Neutrophil (primary cell): Measurements from ENCODE around the gene EDA.

Experiments used
- H3K27ac ChIP-seq: fragments of 200-600 bp; sonication (generic); 2 replicates; pipeline ENCODE4 v1.5.1; 2016; ENCODE audit warnings: mild to moderate bottlenecking, moderate library complexity
- H3K27me3 ChIP-seq: fragments of 200-600 bp; sonication (generic); 2 replicates; pipeline ENCODE4 v1.6.0; 2016; ENCODE audit warnings: mild to moderate bottlenecking
- H3K36me3 ChIP-seq: fragments of 200-600 bp; sonication (generic); 2 replicates; pipeline ENCODE4 v1.5.1; 2017
- H3K4me1 ChIP-seq, 2 experiments: fragments of 200-600 bp in 1 of 2; sonication (generic) in 1 of 2; 1 replicate in 1 of 2; 2 replicates in 1 of 2; pipeline versions ENCODE4 v1.5.1 to v1.6.1; 2013 to 2016; ENCODE audit warnings: low read depth in 1 of 2, low read length in 1 of 2, mild to moderate bottlenecking in 1 of 2, moderate library complexity in 1 of 2; ENCODE audit not compliant: control insufficient read depth in 1 of 2, insufficient read depth in 1 of 2
- H3K4me3 ChIP-seq, 2 experiments: fragments of 200-600 bp in 1 of 2; sonication (generic) in 1 of 2; 1 replicate in 1 of 2; 2 replicates in 1 of 2; pipeline ENCODE4 v1.5.1; 2013 to 2016; ENCODE audit warnings: low read depth in 1 of 2, low read length in 1 of 2, mild to moderate bottlenecking in 1 of 2, moderate library complexity in 1 of 2
- H3K9me3 ChIP-seq: fragments of 200-600 bp; sonication (generic); 2 replicates; pipeline ENCODE4 v1.5.1; 2016
- TF ChIP-seq, protein P1 (sequence below): fragments of 200-600 bp; sonication (generic); IDR thresholded peaks from 2 replicates; pipeline ENCODE4 v1.5.1; 2016; ENCODE audit warnings: antibody characterized with exemption

EDA gene

DNA sequence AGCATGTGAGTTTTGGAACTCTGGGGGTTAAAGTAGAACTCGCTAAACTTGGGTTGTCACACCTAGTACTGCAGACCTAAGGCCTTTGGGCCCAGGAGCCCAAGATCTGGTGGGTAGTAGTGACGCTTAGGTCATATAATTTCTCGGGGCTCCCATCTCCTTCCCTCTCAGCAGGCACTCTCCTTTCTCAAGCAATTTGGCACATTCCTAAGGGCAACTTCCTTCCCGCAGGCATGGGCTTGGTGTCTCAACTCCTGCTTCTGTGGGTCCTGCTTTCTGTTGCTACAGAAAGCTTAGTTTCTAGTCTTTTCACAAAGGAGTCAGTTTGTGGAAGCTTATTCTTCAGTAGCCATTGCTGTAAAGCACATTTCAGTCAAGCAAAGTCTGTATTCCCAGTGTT, 10.4 kb upstream of the EDA start:
- H3K9me3 ChIP-seq: no peaks in the 10 kb centered on the region
- no peaks in the 10 kb centered on the region for H3K36me3 ChIP-seq
- no peaks in the 10 kb centered on the region for H3K4me1 ChIP-seq
- no peak overlapping the region for H3K4me3 ChIP-seq
- TF ChIP-seq, protein P1, sequence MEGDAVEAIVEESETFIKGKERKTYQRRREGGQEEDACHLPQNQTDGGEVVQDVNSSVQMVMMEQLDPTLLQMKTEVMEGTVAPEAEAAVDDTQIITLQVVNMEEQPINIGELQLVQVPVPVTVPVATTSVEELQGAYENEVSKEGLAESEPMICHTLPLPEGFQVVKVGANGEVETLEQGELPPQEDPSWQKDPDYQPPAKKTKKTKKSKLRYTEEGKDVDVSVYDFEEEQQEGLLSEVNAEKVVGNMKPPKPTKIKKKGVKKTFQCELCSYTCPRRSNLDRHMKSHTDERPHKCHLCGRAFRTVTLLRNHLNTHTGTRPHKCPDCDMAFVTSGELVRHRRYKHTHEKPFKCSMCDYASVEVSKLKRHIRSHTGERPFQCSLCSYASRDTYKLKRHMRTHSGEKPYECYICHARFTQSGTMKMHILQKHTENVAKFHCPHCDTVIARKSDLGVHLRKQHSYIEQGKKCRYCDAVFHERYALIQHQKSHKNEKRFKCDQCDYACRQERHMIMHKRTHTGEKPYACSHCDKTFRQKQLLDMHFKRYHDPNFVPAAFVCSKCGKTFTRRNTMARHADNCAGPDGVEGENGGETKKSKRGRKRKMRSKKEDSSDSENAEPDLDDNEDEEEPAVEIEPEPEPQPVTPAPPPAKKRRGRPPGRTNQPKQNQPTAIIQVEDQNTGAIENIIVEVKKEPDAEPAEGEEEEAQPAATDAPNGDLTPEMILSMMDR: no peak
- H3K27ac ChIP-seq: no peak overlapping the region
- no peaks in the 10 kb centered on the region for H3K27me3 ChIP-seq

DNA sequence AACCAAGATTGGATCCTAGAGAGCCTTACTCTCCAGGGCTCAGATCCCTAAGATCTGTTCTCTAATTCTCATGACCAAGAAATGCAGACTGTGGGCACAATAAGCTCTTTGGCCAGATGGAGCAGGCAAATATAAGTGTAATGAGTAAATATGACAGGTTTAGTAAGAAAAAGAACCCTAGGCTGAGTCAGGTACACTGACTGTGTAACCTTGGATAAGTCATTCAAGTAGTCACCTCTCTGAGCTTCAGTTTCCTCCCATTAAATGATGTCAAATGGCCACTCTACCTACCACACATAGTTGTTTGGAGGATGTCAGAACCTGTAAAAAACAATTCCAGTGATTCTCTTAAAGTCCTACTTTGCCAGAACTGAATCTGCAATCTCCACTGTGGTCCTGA, 8.3 kb upstream of the EDA start:
- TF ChIP-seq, protein P1: no peak

DNA sequence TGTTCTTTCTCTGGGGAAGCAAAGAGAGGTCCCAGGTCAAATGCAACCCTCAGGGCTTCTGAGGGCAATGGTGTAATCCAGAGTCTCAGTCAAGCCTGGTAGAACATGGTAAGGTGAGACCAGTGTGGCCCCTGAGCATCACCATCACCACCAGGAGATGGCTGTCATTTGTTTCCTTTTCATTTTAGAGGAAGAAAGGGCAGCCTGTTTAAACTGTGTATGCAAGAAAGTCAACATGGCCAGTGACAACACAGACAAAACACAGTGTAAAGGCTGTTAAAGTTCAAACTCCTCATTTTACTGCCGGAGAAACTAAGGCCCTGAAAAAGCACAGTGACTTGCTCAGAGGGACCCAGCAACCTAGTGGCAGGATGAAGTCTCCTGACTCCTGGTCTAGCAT, 2.0 kb upstream of the EDA start:
- H3K9me3 ChIP-seq: no peaks in the 10 kb centered on the region
- no peak overlapping the region for H3K27ac ChIP-seq
- peaks cover 48% of the 10 kb centered on the region for H3K27me3 ChIP-seq
- H3K4me3 ChIP-seq: no peak overlapping the region
- TF ChIP-seq, protein P1: no peak
- no peaks in the 10 kb centered on the region for H3K4me1 ChIP-seq
- H3K36me3 ChIP-seq: no peaks in the 10 kb centered on the region

More for the DNA sequence above, 8.3 kb upstream of the EDA start:
- Histone ChIP-seq H3K4me1 (no peaks in the 10 kb centered on the region), H3K4me3 (no peak overlapping the region), H3K36me3 (no peaks in the 10 kb centered on the region), H3K27ac (no peak overlapping the region), H3K9me3 (no peaks in the 10 kb centered on the region), H3K27me3 (no peaks in the 10 kb centered on the region)

DNA sequence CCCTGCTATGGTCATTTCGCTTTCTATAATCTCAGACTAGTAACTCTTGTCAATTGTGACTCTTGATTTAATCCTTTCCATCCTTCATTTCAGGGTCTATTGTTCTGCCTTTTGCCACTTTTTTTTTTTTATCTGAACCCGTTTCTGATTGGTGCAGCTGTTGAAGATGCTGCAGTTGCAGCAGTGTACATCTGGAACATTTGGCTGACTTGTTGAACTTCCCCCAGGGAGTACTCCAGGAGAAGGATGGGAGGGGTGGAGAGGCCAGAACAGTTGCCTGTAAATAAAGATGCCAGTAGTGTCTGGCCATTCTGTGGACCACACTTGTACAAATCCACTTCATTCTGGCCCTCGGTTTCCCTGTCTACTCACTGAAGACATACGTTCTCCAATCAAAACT, 1.0 kb upstream of the EDA start:
- Histone ChIP-seq H3K4me3 (no peak overlapping the region), H3K36me3 (no peaks in the 10 kb centered on the region), H3K9me3 (no peaks in the 10 kb centered on the region), H3K27ac (no peak overlapping the region), H3K27me3 (peaks cover 50% of the 10 kb centered on the region), H3K4me1 (no peaks in the 10 kb centered on the region)
- TF ChIP-seq, protein P1: no peak

DNA sequence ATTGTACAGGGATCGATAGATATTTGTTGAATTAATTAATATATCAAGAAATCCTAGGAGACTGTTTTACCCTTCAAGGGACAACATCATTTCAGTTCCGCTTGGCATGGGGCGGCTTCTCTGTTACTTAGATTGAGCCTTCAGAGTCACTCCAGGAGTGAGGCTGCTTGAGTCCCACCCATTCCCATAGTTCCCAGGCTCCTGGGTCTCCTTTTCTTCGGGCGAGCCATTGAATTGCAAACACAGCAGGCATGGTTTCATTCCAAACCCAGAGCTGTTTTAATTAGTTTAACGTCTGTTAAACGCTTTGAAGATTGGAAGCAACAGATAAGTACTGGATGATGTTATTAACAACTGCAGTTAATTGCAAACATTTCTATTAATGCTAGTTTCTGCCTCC, 571 bp upstream of the EDA start:
- TF ChIP-seq, protein P1: no peak
- H3K27me3 ChIP-seq: peaks cover 50% of the 10 kb centered on the region
- H3K9me3 ChIP-seq: no peaks in the 10 kb centered on the region
- no peak overlapping the region for H3K27ac ChIP-seq
- no peaks in the 10 kb centered on the region for H3K4me1 ChIP-seq
- no peaks in the 10 kb centered on the region for H3K36me3 ChIP-seq
- H3K4me3 ChIP-seq: no peak overlapping the region
